Heart left ventricle (tissue), 16 donors: Measurements from ENCODE around the gene CD53. TPM values are rescaled to one million over a fixed set of nuclear protein-coding genes. Genes with fewer than 3 reads are reported as not detected.
A peak's percentile ranks its signal among the peaks of the same experiment; 100 is the strongest.

ENCODE experiments used
- ATAC-seq, 4 donors: fragments of 200-7000 bp; cut with Tn5 transposase; one replicate each; pipeline ENCODE4 v1.9.1; 2020 to 2022; ENCODE audit warnings: moderate library complexity in 4 of 4, mild to moderate bottlenecking in 3 of 4, moderate number of reproducible peaks in 1 of 4
- DNase-seq, 5 donors: peaks; one replicate each; pipeline ENCODE4 v3.0.0-alpha.2; 2020
- H3K27ac ChIP-seq, 12 donors: fragments of 200-600 bp; sonication (generic) in 4 of 12; one replicate each; pipeline versions ENCODE4 v1.5.0 to v1.8.0; 2016 to 2022; ENCODE audit warnings: mild to moderate bottlenecking in 2 of 12
- H3K27me3 ChIP-seq, 9 donors: fragments of 200-600 bp; sonication (generic) in 2 of 9; one replicate each; pipeline versions ENCODE4 v1.5.1 to v1.8.0; 2016 to 2022; ENCODE audit warnings: mild to moderate bottlenecking in 3 of 9
- H3K36me3 ChIP-seq, 9 donors: fragments of 200-600 bp; sonication (generic) in 2 of 9; one replicate each; pipeline versions ENCODE4 v1.5.0 to v1.8.0; 2018 to 2022; ENCODE audit warnings: mild to moderate bottlenecking in 2 of 9
- H3K4me1 ChIP-seq, 12 donors: fragments of 200-600 bp; sonication (generic) in 4 of 12; one replicate each; pipeline versions ENCODE4 v1.5.0 to v1.8.0; 2016 to 2022; ENCODE audit warnings: mild to moderate bottlenecking in 3 of 12
- H3K4me3 ChIP-seq, 12 donors: fragments of 200-600 bp; sonication (generic) in 4 of 12; one replicate each; pipeline versions ENCODE4 v1.5.0 to v1.8.0; 2017 to 2022; ENCODE audit warnings: mild to moderate bottlenecking in 9 of 12, moderate library complexity in 4 of 12
- H3K9me3 ChIP-seq, 12 donors: fragments of 200-600 bp; sonication (generic) in 4 of 12; one replicate each; pipeline versions ENCODE4 v1.5.0 to v1.8.0; 2016 to 2022; ENCODE audit warnings: mild to moderate bottlenecking in 1 of 12
- CTCF ChIP-seq, 12 donors: fragments of 200-600 bp; sonication (generic) in 4 of 12; IDR thresholded peaks; one replicate each; pipeline versions ENCODE4 v1.5.0 to v1.8.0; 2018 to 2022; ENCODE audit warnings: antibody characterized with exemption in 12 of 12, mild to moderate bottlenecking in 5 of 12
- POLR2A ChIP-seq, 2 donors: fragments of 450-650 bp; IDR thresholded peaks; one replicate each; pipeline ENCODE4 v1.6.1; 2017; ENCODE audit warnings: antibody characterized with exemption in 2 of 2, mild to moderate bottlenecking in 2 of 2, moderate library complexity in 2 of 2
- WGBS, 4 donors: extraction: QIAGEN DNeasy Blood & Tissue Kit in 2 of 4; methylation state at CpG; one replicate each; pipeline versions ENCODE4 v1.1.5 to v1.1.7; 2013 to 2018; 5-methylcytosine and 5-hydroxymethylcytosine counted together
- intact Hi-C, 10 donors: fragments of 100-400 bp; cut with DNase I; formaldehyde crosslinking; loops; one replicate each; pipeline versions ENCODE4 v1.11.1 to v1.14.2; 2022
- polyA plus RNA-seq, 2 donors: library from polyadenylated mRNA; stranded (reverse); fragments of 200-250 nt; gene quantifications; one replicate each; pipeline ENCODE4 v1.2.3, GENCODE V29; 2013
- total RNA-seq, 9 donors: library from RNA; depleted of rRNA in 2 of 9; stranded (reverse); fragments of >200 nt in 2 of 9; fragmentation: NEBNext Ultra II Directional in 3 of 9; extraction: Animal tissue kit (Norgen Biotek cat#: 25700) in 3 of 9; gene quantifications; one replicate each; pipeline versions ENCODE4 v1.1.0 to v1.2.4, GENCODE V29; 2016 to 2023
- donor health status: ischemic (EF 13 %, LVEDD 7.1; RV severe dilation, severe dysfunction).
- donor health status: healthy with polysubstance abuse.
- donor health status: DM: no; HTN: yes; CAD: no.
- donor health status: DM: no; HTN: no; CAD: no.
- donor health status: ischemic (EF 25% LVEDD 6.9; RV normal size, moderate dysfunction).
- donor health status: ischemic (EF 25% LVEDD 5.7; RV mildly dilated, moderate dysfunction).
- donor health status: healthy.
- donor health status: DM: yes; HTN: yes; CAD: no.
- donor health status: ischemic (EF 35%, LVEDD 5.7; RV mildly dilated, moderate dysfunction).
- donor health status: nonischemic (EF 11% LVEDD 7.7; RV severe dilation, severe dysfunction).
- donor health status: DM: yes; HTN: yes; CAD: no.
- donor health status: PGD.
- donor health status: ischemic (EF 29% LVEDD 5.4; RV normal size, mild dysfunction).
- donor health status: nonischemic (EF 23%, LVEDD 6.1; RV moderate dilation, normal function).

Gene CD53
- total and polyA plus RNA-seq, 11 donors: 3.7 to 101 (median 8.0) TPM

GRCh38 chr1:110879758-110880606, 7.0 kb downstream of the CD53 start:
- 37 to 54% (median 48%) methylated on average over 7 of the region's 7 CpGs for WGBS, 4 donors
- Histone ChIP-seq H3K4me1 (peaks cover 0 to 90% (median 0%) of the 10 kb centered on the region in 12 donors), H3K27me3 (no peaks in the 10 kb centered on the region), H3K27ac (peak overlapping the region in 1 of 12 donors; percentile 79), H3K9me3 (no peaks in the 10 kb centered on the region), H3K4me3 (peak overlapping the region in 1 of 12 donors; percentile 22), H3K36me3 (peaks cover 0 to 4% (median 0%) of the 10 kb centered on the region in 9 donors)
- TF ChIP-seq POLR2A (IDR thresholded peaks at IDR 0.05): no peak
- TF ChIP-seq CTCF (IDR thresholded peaks at IDR 0.05): no peak
- DNase-seq (no peak), ATAC-seq (peak in 3 of 4 donors; percentile 44 to 59 (median 50))
- intact Hi-C loops: no loop called here

GRCh38 chr1:110880708-110881374, 7.9 kb downstream of the CD53 start:
- no peak for DNase-seq
- H3K4me3 ChIP-seq: peak overlapping the region in 1 of 12 donors; percentile 22
- 53 to 69% (median 62%) methylated on average over 2 of the region's 2 CpGs for WGBS, 4 donors
- H3K9me3 ChIP-seq: no peaks in the 10 kb centered on the region
- H3K36me3 ChIP-seq: peaks cover 0 to 4% (median 0%) of the 10 kb centered on the region in 9 donors
- H3K4me1 ChIP-seq: peaks cover 0 to 82% (median 0%) of the 10 kb centered on the region in 12 donors
- TF ChIP-seq POLR2A (IDR thresholded peaks at IDR 0.05): no peak
- no peak for TF ChIP-seq CTCF (IDR thresholded peaks at IDR 0.05)
- no peaks in the 10 kb centered on the region for H3K27me3 ChIP-seq
- intact Hi-C loops: no loop called here
- peak overlapping the region in 1 of 12 donors; percentile 79 for H3K27ac ChIP-seq
- no peak for ATAC-seq

GRCh38 chr1:110888049-110888448, 15.1 kb downstream of the CD53 start:
- peaks cover 0 to 2% (median 0%) of the 10 kb centered on the region in 9 donors for H3K27me3 ChIP-seq
- WGBS, 4 donors: 74 to 79% (median 77%) methylated on average over 6 of the region's 6 CpGs
- intact Hi-C loops: no loop called here
- H3K4me3 ChIP-seq: no peak overlapping the region
- TF ChIP-seq CTCF (IDR thresholded peaks at IDR 0.05) (no peak), POLR2A (IDR thresholded peaks at IDR 0.05) (no peak)
- H3K9me3 ChIP-seq: no peaks in the 10 kb centered on the region
- no peak for DNase-seq
- no peak overlapping the region for H3K27ac ChIP-seq
- peaks cover 0 to 16% (median 0%) of the 10 kb centered on the region in 9 donors for H3K36me3 ChIP-seq
- ATAC-seq: no peak
- H3K4me1 ChIP-seq: peaks cover 0 to 48% (median 0%) of the 10 kb centered on the region in 12 donors

- no peak overlapping the region for H3K27ac ChIP-seq
- DNase-seq (no peak), ATAC-seq (no peak)
- peaks cover 0 to 43% (median 0%) of the 10 kb centered on the region in 12 donors for H3K4me1 ChIP-seq
- TF ChIP-seq POLR2A (IDR thresholded peaks at IDR 0.05): no peak
- TF ChIP-seq CTCF (IDR thresholded peaks at IDR 0.05): no peak
- peaks cover 0 to 22% (median 0%) of the 10 kb centered on the region in 9 donors for H3K36me3 ChIP-seq
- no peak overlapping the region for H3K4me3 ChIP-seq
- no peaks in the 10 kb centered on the region for H3K9me3 ChIP-seq
- peaks cover 0 to 2% (median 0%) of the 10 kb centered on the region in 9 donors for H3K27me3 ChIP-seq
- intact Hi-C loops: no loop called here
Measured at GRCh38 chr1:110888641-110889040, 15.7 kb downstream of the CD53 start.
